ENCODE data around the gene ZNF585A.

- TF ChIP-seq POLR2A (IDR thresholded peaks at IDR 0.05) (no peak), CTCF (IDR thresholded peaks at IDR 0.05) (no peak), EP300 (IDR thresholded peaks at IDR 0.05) (no peak)
Observed at GRCh38 chr19:37221136-37221535, 48.6 kb upstream of the ZNF585A start.
